HL-60/S4 (cell line): ENCODE data around the gene TMEM170A.

Source experiments
- in situ Hi-C: fragments of 300-500 bp; cut with MboI; formaldehyde crosslinking; loops from 2 replicates; pipeline ENCODE4 v1.14.3; 2022; ENCODE audit warnings: low sequenced_read_pairs

TMEM170A gene

DNA sequence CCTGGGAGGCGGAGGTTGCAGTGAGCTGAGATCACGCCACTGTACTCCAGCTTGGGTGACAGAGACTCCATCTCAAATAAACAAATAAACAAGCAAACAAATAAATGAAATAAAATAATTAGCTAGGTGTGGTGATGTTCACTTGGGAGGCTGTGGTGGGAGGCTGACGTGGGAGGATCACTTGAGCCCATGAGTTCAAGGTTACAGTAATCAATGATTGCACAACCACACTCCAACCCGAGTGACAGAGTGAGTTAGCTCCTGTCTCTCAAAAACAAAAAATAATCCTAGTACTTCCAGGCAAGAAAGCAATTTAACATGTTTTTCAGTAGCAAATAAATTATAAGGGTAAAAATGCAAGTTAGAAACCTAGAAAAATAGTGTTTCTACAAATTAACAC lies 57.5 kb downstream of the TMEM170A start:
- in situ Hi-C loops: no loop called here

DNA sequence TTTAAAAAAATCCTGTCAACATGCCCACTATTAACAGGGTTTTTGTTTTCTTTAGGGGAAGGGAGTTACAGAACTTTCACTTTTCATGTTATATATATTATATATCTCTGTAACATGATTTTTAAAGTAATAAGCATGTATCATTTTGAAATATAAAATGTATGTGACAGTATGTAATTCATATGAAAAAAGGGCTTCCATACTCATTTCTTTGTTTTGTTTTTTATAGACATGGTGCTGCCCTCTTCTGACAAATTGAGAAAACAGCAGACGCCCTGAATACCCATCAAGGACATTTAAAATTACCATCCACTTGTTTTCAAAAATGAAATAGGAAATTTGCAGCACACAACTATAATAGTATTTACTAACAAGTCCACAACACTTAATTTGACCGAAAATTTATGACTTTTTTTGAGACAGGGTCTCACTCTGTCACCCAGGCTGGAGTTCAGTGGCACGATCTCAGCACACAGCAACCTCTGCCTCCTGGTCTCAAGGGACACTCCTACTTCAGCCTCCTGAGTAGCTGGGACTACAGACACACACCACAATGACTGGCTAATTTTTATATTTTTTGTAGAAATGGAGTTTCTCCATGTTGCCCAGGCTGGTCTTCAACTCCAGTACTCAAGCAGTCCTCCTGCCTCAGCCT lies 61.5 kb downstream of the TMEM170A start:
- in situ Hi-C loops: no loop called here

DNA sequence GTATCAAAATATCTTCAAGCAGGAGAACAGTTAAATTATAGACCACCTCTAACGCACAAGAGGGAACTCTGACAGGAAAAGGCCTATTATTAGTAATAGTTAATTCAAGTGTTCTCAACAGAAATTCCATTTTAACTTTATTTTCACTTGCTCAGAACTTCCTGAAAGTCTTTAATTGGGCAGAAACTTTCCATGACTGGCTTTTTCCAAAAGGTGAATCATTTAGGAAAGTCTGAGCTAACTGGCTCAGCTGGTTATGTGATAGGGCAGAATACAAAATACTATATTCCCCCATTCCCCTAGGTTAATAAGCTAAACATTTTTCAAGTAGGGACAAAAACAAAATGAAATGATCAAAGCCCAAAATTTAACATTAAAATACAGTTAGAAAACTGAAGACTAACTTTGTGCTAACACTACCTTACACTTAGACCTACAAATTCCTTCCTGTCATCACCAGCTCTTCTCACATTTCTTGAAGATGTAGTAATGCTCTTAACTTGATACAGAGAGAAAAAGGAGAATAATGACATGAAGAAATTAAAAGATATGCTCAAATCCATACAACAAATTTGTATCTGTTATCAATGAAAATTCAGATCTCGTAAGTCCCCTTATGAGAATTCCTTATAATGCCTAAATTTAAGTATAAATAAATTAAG lies 62.2 kb downstream of the TMEM170A start:
- in situ Hi-C loops: no loop called here

- in situ Hi-C loops: no loop called here
These were observed 62.8 kb downstream of the TMEM170A start for GRCh38 chr16:75401691-75402090.

- in situ Hi-C loops: no loop called here
These were observed 66.2 kb downstream of the TMEM170A start for GRCh38 chr16:75398333-75398732.

- in situ Hi-C loops: no loop called here
These were observed 69.5 kb downstream of the TMEM170A start for GRCh38 chr16:75394941-75395340.
